Loucy (cell line): ENCODE data around the gene SLC37A4.

Experiments used
- H2AFZ ChIP-seq: fragments of 200-600 bp; sonication (generic); 2 replicates; pipeline ENCODE4 v1.6.0; 2016; ENCODE audit warnings: antibody characterized with exemption, mild to moderate bottlenecking, low read length, moderate library complexity
- H3F3A ChIP-seq: fragments of 200-600 bp; 2 replicates; pipeline ENCODE4 v1.6.0; 2016; ENCODE audit warnings: antibody characterized with exemption, low read depth, mild to moderate bottlenecking
- H3K27me3 ChIP-seq: fragments of 200-600 bp; sonication (generic); 2 replicates; pipeline ENCODE4 v1.6.1; 2014; ENCODE audit warnings: low read length, mild to moderate bottlenecking; ENCODE audit not compliant: insufficient read depth, poor library complexity, severe bottlenecking
- H3K36me3 ChIP-seq: fragments of 200-600 bp; sonication (generic); 2 replicates; pipeline ENCODE4 v1.6.1; 2016; ENCODE audit warnings: low read length; ENCODE audit not compliant: insufficient read depth
- H3K4me1 ChIP-seq: fragments of 200-600 bp; sonication (generic); 2 replicates; pipeline ENCODE4 v1.5.1; 2014; ENCODE audit warnings: low read length, mild to moderate bottlenecking; ENCODE audit not compliant: insufficient read depth, poor library complexity, severe bottlenecking
- H3K4me2 ChIP-seq: fragments of 200-600 bp; sonication (generic); 2 replicates; pipeline ENCODE4 v1.6.0; 2014; ENCODE audit warnings: antibody characterized with exemption, low read length, low read depth, mild to moderate bottlenecking; ENCODE audit not compliant: poor library complexity, severe bottlenecking
- H3K4me3 ChIP-seq: fragments of 200-600 bp; sonication (generic); 2 replicates; pipeline ENCODE4 v1.5.1; 2014; ENCODE audit warnings: low read length, mild to moderate bottlenecking, mixed read lengths; ENCODE audit not compliant: poor library complexity, severe bottlenecking
- H3K79me2 ChIP-seq: fragments of 200-600 bp; sonication (generic); 2 replicates; pipeline ENCODE4 v1.6.1; 2014; ENCODE audit warnings: low read length; ENCODE audit not compliant: insufficient read depth
- H3K9ac ChIP-seq: fragments of 200-600 bp; sonication (generic); 2 replicates; pipeline ENCODE4 v1.6.0; 2014; ENCODE audit warnings: mild to moderate bottlenecking, low read depth, low read length, moderate library complexity; ENCODE audit not compliant: poor library complexity, severe bottlenecking
- H3K9me2 ChIP-seq: fragments of 200-600 bp; sonication (generic); replicated peaks from 2 replicates; pipeline ENCODE4 v1.6.1; 2016; ENCODE audit warnings: low read depth, low read length, mixed read lengths
- H3K9me3 ChIP-seq: fragments of 200-600 bp; sonication (generic); 2 replicates; pipeline ENCODE4 v1.6.1; 2014; ENCODE audit warnings: mild to moderate bottlenecking, antibody characterized with exemption, low read length, low read depth; ENCODE audit not compliant: insufficient read depth
- H4K20me1 ChIP-seq: fragments of 200-600 bp; sonication (generic); 2 replicates; pipeline ENCODE4 v1.6.0; 2014; ENCODE audit warnings: antibody characterized with exemption, low read length, mild to moderate bottlenecking; ENCODE audit not compliant: insufficient read depth, poor library complexity, severe bottlenecking
- CTCF ChIP-seq: fragments of 200-600 bp; sonication (generic); conservative IDR thresholded peaks from 2 replicates; pipeline ENCODE4 v1.5.1; 2014; ENCODE audit warnings: mild to moderate bottlenecking, antibody characterized with exemption, low read length
- EZH2phosphoT487 ChIP-seq: fragments of 200-600 bp; IDR thresholded peaks from 2 replicates; pipeline ENCODE4 v1.6.1; 2018; ENCODE audit warnings: antibody characterized with exemption, mild to moderate bottlenecking, moderate library complexity, borderline replicate concordance

Gene SLC37A4

GRCh38 chr11:119030029-119030328 is 698 bp downstream of the SLC37A4 start:
- H3K79me2 ChIP-seq, result peaks cover 28% of the 10 kb centered on the region
- TF ChIP-seq EZH2phosphoT487 (no peak), CTCF (no peak)
- H3K4me1 ChIP-seq, result peaks cover 22% of the 10 kb centered on the region
- no peaks in the 10 kb centered on the region for H3F3A ChIP-seq
- peak overlapping the region; percentile 93 for H3K4me3 ChIP-seq
- peak overlapping the region; percentile 100 for H2AFZ ChIP-seq
- no peaks in the 10 kb centered on the region for H3K27me3 ChIP-seq
- peak overlapping the region; percentile 85 for H3K4me2 ChIP-seq
- no peaks in the 10 kb centered on the region for H3K9me2 ChIP-seq
- peak overlapping the region; percentile 89 for H3K9ac ChIP-seq
- peaks cover 5% of the 10 kb centered on the region; the same call in 1 of the 2 replicates for H3K36me3 ChIP-seq
- no peaks in the 10 kb centered on the region for H4K20me1 ChIP-seq
- H3K9me3 ChIP-seq, result no peaks in the 10 kb centered on the region

- Histone ChIP-seq H3K4me2 (peak overlapping the region; percentile 85), H3K27me3 (no peaks in the 10 kb centered on the region), H3K9ac (peak overlapping the region; percentile 89), H3K79me2 (peaks cover 28% of the 10 kb centered on the region), H3K4me1 (peaks cover 22% of the 10 kb centered on the region), H3K9me3 (no peaks in the 10 kb centered on the region), H3K9me2 (no peaks in the 10 kb centered on the region), H2AFZ (no peak overlapping the region), H3K36me3 (peaks cover 6% of the 10 kb centered on the region; the same call in 1 of the 2 replicates), H3K4me3 (peak overlapping the region; percentile 93), H3F3A (no peaks in the 10 kb centered on the region), H4K20me1 (no peaks in the 10 kb centered on the region)
- TF ChIP-seq EZH2phosphoT487, result no peak
- TF ChIP-seq CTCF, result no peak
These were observed 1.2 kb downstream of the SLC37A4 start for GRCh38 chr11:119029340-119030028.

- Histone ChIP-seq H3K4me2 (peak overlapping the region; percentile 85), H3F3A (no peaks in the 10 kb centered on the region), H3K9me3 (no peaks in the 10 kb centered on the region), H2AFZ (no peak overlapping the region), H3K27me3 (no peaks in the 10 kb centered on the region), H3K9me2 (no peaks in the 10 kb centered on the region), H3K36me3 (peaks cover 6% of the 10 kb centered on the region; the same call in 1 of the 2 replicates), H3K79me2 (peaks cover 28% of the 10 kb centered on the region), H3K4me3 (peak overlapping the region; percentile 93), H3K9ac (peak overlapping the region; percentile 89), H3K4me1 (peaks cover 22% of the 10 kb centered on the region), H4K20me1 (no peaks in the 10 kb centered on the region)
- TF ChIP-seq EZH2phosphoT487, result no peak
- no peak for TF ChIP-seq CTCF
These were observed 1.7 kb downstream of the SLC37A4 start for GRCh38 chr11:119029069-119029339.
